ACHN (cell line): ENCODE results near the gene MGAT4B.
"Not testable (repeated sequence)": the region's sequence is repeated elsewhere in the genome, so short reads cannot be mapped to it uniquely, and the experiment has no call there.

ENCODE experiments used
- DNase-seq: peaks from one replicate; pipeline ENCODE4 v3.0.0-alpha.2; 2015
- in situ Hi-C: cut with HindIII; loops from 2 replicates; pipeline ENCODE4 v1.10.0; 2017; ENCODE audit warnings: low sequenced_read_pairs, low pct_ligation_motif_present, low pct_unique_long_range_greater_than_20kb

Gene MGAT4B

GRCh38 chr5:179806250-179807048 is at the start of gene MGAT4B:
TSS of gene MGAT4B (minus strand) at chr5:179806866. CDS start at chr5:179806583, 283 bp downstream.
- in situ Hi-C loops: no loop called here
- DNase-seq: peak; percentile 70

DNA sequence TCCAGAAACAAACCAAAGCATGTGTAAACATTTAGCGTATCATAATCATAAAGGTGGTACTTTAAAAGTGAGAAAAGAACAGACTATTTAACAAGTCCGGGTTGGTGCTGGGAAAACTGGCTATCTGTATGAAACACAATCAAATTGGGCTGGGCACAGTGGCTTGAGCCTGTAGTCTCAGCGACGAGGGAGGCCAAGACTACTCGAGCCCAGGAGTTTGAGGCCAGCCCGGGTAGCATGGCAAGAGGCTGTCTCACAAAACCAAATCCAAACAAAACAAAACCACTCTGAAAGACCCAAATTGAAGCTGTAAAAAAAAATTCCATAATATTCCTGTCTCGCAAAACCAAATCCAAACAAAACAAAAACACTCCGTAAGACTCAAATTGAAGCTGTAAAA is 47.7 kb upstream of the MGAT4B start:
- no peak for DNase-seq
- in situ Hi-C loops: no loop called here

DNA sequence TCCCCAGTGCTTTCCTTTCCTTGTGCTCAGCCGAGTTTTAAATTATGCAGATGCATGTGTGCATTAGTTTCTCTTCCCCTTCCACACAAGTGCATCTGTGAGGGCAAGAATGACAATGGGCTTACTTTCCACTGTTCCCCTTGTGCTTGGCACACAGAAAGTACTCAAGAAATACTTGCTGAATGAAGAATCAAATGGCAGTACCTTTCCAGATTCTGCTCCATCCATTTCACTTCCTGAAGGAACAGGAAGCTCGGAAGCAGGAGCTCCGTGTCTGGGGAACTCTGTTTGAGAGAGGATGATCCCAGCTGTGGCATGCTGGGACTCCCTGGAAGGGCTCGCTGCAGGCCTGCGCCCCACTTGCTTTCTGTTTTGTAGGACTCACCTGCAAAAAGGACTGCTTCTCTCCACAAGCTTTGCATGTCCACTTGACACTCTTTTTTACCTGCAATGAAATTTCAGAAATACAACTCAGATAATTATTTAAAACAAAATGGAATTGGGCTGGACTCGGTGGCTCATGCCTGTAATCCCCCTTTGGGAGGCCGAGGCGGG is 46.4 kb upstream of the MGAT4B start:
- in situ Hi-C loops: no loop called here
- no peak for DNase-seq

- in situ Hi-C loops: no loop called here
These were observed 35.0 kb upstream of the MGAT4B start for GRCh38 chr5:179841621-179842020.

GRCh38 chr5:179840766-179841165 is 34.1 kb upstream of the MGAT4B start:
- DNase-seq: no peak
- in situ Hi-C loops: no loop called here

More at GRCh38 chr5:179841621-179842020, 35.0 kb upstream of the MGAT4B start:
- DNase-seq: no peak

DNA sequence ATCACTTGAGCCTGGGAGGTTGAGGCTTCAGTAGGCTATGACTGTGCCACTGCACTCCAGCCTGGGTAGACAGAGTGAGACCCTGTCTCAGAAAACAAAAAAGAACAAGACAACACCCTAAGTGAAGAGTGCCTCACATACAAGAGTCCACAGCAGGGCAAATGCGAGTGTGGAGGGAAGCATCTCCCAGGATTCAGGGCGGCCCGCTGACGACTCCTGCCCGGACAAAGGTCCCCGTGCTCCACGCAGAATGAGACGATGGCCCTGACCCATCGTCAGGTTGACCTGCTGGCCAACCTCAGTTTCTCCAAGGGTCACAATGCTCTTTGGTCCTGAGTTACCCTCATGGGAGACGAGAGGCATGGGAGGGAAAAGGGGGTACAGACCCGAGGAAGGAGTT is 33.7 kb upstream of the MGAT4B start:
- no peak for DNase-seq
- in situ Hi-C loops: no loop called here

DNA sequence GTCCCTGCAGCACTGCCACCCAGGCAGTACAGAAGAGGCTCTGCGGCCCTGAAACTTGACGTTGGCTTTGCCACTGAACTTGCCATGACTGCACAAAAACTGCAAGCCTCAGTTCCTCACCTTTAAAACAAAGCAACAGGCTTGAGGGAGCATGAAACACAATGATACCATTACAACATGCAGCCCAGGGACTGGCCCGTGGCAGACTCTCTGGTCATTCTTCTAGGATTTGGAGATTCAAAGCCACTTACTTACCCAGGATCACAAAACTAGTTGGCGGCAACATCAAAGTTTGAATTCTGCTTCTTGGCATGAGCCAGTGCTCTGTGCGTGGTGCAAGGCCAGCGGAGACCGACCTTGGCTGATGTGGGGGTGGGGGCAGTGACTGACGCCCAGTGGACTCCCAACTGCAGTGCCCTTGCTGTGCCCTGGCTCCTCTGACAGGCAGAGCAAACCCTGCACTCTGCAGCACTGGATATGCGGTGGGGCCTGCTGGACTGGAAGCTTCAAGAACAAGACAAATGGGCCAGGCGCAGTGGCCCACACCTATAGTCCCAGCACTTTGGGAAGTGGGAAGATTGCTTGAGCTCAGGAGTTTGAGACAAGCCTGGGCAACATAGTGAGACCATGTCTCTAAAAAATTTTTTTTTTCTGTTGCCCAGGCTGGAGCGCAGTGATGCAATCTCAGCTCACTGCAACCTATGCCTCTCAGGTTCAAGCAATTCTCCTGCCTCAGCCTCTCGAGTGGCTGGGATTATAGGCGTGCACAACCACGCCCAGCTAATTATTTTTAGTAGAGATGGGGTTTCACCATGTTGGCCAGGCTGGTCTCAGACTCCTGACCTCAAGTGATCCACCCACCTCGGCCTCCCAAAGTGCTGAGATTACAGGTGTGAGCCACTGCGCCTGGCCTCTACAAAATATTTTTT is 32.9 kb upstream of the MGAT4B start:
- in situ Hi-C loops: no loop called here
- DNase-seq: no peak

- in situ Hi-C loops: no loop called here
- no peak for DNase-seq
These were observed 30.7 kb upstream of the MGAT4B start for GRCh38 chr5:179837076-179838011.

- no peak for DNase-seq
These were observed 29.8 kb upstream of the MGAT4B start for GRCh38 chr5:179836225-179837019.

GRCh38 chr5:179834871-179835270 is 28.2 kb upstream of the MGAT4B start:
- in situ Hi-C loops, DNase-seq: not testable (repeated sequence)

More at GRCh38 chr5:179836225-179837019, 29.8 kb upstream of the MGAT4B start:
- in situ Hi-C loops: no loop called here

DNA sequence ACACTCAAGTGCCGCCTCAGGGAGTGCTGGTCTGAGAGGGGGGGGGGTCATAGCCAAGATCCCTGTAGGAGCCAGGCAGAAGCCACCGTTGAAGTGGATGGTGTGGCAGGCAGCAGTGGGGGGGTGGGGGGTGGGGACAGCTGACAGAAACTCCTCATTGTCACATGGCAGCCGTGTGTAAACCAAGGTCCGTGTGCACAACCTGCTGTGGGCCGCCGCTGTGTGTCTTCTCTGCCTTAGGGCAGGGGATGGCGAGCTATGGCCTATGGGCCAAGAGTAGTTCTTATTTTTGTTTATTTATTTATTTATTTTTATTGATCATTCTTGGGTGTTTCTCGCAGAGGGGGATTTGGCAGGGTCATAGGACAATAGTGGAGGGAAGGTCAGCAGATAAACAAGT is 27.5 kb upstream of the MGAT4B start:
- in situ Hi-C loops: no loop called here

DNA sequence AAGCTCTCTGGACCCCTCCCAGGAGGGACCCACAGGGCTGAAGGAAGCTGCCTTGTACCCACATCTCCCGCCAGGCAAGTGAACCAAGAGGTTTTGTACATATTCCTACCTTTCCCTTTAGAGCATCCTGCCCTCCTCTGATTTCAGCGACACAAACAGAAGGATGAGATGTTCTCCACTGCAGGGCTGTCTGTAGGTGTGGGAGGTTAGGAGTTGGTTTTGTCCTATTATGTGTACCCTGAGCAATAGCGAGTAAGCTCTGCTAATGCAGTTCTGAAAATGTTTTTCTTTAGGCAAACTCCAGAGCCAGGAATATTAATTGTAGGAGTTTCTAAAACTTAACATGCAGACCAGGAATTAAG is 27.0 kb upstream of the MGAT4B start:
- no peak for DNase-seq
- in situ Hi-C loops: no loop called here

More for the DNA sequence above, 27.5 kb upstream of the MGAT4B start:
- no peak for DNase-seq

DNA sequence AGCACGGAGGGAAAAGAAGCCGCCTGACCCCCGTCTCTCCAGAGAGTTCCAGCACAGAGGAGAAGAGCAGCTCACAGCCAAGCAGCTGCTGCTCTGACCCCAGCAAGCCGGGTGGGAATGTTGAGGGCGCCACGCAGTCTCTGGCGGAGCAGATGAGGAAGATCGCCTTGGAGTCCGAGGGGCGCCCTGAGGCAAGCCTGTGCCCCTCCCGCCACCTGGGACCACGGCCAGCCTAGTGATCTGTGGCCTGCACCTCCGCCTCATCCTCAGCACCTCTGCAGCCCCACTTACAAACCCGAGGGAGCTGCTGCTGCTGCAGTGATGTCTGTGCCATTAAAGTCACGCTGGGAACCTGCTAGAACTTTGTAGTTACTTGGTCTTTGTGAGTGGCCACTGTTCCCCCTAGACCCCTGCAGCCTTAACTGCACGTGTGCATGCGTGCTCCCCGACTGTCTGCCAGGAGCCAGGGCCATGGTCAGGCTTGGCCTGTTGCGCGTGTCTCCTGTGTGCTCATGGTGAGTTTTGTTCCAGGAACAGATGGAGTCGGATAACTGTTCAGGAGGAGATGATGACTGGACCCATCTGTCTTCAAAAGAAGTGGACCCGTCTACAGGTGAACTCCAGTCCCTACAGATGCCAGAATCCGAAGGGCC is 26.5 kb upstream of the MGAT4B start:
- in situ Hi-C loops: no loop called here
- DNase-seq: no peak

DNA sequence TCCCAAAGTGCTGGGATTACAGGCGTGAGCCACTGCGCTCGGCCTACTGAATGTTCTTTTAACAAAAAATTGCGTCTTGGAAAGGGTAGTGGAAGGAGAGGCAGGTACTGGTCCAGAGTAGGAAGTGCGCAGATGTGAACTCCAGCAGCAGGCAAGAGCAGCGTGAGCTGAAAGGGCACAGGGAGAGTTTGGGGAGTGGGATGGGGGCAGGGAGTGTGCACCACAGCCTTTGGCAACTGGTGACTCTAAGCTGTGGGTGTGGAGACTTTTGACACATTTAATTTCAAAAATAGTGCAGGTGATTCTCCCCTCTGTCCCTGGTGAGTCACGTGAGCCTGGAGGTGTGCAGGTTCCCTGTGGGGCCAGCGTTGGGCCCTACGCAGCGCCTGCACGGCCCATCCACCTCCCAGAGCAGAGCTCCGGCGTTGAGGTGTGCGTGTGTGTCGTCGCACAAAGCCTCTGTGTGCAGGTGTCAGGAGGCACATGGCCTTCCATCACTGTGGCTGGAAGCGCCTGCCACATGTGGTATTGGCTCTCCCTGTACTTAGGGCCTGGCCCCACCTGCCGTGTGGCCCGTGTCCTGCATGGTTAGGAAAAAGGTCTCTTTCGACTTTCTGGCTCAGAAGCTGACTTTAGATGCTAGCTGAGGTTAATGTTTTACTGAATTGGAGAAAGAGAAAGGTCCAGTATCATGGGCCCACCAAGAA is 25.5 kb upstream of the MGAT4B start:
- in situ Hi-C loops: no loop called here
- no peak for DNase-seq

- in situ Hi-C loops: no loop called here
- no peak for DNase-seq
These were observed 24.3 kb upstream of the MGAT4B start for GRCh38 chr5:179830818-179831468.
